SKM-1 (cell line): ENCODE data around the gene DOHH.
A peak's percentile ranks its signal among the peaks of the same experiment; 100 is the strongest.

Source experiments
- DNase-seq: peaks from one replicate; lab custom pipeline; 2025; ENCODE audit not compliant: unreplicated experiment; lab: John Stamatoyannopoulos, UW

Gene DOHH

DNA sequence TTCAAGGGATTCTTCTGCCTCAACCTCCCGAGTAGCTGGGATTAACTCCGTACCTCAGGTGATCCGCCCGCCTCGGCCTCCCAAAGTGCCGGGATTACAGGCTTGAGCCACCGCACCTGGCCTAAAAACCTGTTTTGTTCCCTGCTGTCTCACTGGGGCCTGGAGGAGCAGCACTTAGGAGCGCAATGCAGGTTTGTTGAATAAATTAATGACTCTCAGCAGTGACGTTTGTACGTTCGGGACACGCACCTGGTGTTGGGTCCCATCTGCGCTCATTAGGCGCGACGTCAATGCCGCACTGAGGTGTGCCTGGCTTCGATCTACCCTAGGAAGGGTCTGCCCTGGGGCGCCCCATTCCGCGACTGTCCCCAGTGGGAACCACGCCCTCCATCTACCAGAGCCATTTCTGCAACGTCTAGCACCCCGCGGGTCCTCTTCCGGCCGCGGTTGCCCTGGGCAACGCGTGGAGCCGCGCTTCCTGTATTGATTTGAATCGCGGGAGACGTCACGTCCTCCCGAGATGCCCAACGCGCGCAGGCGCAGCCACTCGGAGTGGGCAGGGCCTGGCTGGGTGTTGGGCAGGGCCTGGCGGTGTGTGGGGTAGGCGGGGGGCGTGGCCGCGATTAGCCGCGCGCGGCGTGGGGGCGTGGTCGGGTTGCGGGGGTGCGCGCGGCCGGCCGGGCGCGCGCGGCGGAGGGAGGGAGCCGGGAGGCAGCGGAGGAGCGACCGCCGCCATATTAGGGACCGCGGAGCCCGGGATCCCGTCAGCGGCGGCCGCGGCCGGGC, 5.3 kb upstream of the DOHH start, which contains the start of gene FZR1:
Gene FZR1, plus strand, starts transcription at position 714 of the 786 bp plus-strand sequence. CDS start 16,679 bp downstream, outside the sequence.
- DNase-seq, result peak; percentile 94

DNA sequence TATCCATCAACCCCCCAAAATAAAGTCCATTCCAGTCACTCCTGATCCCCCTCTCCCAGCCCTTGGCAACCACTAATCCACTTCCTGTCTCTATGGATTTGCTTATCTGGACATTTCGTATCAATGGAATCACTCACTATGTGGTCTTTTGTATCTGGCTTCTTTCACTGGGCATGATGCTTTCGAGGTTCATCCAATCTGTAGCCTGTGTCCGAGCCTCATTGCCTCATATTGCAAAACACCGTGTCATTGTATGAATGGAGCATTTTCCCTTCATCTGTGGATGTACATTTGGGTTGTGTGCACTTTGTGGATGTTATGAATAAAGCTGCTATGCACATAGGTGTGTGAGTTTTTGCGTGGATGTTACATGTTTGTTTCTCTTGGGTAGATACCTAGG, 4.3 kb upstream of the DOHH start:
- no peak for DNase-seq

DNA sequence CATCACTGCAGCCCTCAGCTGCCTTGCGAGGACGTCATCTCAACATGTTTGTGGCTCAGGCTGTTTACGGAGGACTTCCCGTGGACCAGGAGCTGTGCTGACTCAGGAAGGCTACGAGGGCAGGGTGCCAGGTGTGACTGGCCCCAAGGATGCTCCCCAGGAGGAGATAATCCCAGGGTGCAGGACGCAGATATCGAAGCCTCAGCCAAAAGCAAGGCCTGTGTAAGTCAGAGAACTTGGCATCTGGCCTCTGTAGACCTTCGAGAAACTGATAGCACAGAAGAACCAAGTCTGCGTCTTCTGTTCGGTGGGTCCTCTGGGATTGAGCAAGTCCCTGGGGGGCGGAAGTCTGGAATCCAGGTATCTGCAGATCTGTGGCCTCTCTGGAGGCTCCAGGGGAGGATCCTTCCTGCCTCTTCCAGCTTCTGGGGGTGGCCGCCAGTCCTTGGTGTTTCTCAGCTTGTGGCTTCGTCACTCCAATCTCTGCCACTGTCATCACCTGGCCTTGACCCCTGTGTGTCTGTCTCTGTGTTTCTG, 2.6 kb upstream of the DOHH start:
- no peak for DNase-seq

DNA sequence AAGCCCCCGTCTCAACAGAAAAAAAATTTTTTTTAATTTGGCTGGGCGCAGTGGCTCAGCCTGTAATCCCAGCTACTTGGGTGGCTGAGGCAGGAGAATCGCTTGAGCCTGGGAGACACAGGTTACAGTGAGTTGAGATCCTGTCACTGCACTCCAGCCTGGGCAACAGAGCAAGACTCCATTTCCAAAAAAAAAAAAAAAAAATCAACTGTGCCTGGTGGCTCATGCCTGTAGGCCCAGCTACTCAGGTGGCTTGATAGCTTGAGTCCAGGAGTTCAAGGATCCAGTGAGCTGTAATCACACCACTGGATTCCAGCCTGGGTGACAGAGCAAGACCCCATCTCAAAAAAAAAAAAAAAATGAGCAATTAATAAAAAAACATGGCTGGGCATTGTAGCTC, 1.3 kb upstream of the DOHH start:
- no peak for DNase-seq

DNA sequence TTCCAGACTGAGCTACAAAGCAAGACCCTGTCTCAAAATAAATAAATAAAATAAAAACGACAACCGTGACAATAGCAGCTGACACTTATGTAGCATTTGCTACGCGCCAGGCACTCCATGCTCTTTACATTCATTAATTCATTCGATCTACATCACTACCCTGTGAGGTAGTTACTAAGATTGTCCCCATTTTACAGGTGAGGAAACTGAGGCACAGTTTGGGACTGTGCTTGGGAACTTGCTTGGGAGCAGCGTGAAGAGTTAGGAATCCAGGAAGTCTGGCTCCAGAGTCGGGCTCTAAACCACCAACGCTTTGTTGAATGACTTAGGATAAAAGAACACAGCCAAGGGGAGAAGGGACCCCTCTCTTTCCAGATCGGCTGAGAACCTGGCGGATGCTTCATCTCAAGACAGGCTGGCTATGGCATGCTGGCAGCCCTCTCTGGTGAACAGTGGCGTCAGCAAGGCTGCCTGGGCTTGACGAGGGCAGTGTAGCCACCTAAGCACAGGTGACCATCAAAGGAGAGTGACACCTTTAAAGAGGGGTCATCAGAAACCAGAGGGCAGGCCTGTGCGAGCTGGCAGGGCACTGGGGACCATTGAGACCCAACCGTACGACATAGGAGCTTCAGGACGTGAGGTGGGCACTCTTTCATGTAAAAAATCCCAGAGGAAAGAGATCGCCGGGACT, 591 bp downstream of the DOHH start:
- DNase-seq, result no peak

DNA sequence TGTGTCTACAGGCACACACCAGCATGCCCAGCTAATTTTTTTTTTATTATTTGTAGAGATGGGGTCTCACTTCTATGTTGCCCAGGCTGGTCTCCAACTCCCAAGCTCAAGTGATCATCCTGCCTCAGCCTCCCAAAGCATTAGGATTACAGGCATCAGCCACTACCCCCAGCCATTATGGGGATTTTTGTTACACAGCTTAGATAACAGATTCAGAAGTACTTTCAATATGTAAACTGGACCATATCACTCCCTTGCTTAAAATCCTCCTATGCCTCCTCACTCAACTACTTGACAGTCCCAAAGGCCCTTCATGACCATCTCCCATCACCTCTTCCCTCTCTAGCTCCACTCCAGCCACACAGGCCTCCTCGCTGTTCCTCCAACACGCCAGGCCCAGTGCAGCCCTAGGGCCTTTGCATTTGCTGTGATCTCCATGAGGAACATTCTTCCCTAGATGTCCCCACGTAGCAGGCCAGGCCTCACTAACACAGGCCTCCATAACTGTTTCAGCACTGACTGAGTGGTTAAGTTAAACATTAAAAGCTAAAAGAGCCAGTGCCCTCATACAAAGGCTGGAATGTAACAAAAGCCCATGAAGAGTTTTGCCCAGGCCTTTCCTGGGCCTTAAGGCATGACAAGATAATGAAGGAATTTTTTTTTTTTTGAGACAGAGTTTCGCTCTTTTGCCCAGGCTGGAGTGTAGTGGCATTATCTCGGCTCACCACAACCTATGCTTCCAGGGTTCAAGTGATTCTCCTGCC, 2.5 kb downstream of the DOHH start:
- no peak for DNase-seq

DNA sequence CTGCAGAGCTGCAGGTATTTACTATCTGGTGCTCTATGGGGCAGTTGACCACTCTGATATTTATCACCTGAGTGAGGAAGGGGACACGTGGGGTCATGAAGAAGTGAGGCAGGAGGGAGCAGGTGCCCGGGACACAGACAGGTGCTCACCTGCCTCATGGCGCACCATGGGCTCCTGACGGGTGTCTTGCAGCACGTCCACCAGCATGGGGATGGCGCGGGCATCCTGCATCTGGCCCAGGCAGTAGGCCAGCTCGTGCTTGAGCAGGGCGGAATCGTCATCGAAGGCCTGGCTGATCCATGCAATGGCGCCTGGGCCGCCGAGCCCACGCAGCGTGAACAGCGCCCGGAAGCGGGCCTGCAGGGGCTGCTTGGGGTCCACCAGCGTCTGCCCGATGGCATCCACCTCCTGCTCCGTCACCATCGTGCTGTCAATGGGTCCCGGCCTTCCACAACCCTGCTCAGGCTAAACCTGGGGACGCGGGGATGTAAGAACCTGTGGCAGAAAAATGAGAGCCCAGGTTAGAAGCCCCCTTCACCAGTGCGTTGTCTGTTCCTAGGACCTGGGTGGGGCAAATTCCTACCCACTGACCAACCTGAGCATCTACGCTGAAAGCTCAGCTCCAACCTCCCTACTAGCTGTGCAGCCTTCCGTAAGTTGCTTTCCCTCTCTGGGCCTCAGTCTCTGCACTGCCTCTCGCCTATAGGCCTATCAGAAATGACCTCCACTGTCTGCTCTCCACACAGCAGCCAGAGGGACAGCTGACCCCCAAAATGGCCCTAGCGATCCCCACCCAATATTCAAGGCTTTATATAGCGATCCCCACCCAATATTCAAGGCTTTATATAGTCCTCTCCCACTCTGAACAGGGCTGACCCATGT, 3.8 kb downstream of the DOHH start:
- DNase-seq, result no peak

DNA sequence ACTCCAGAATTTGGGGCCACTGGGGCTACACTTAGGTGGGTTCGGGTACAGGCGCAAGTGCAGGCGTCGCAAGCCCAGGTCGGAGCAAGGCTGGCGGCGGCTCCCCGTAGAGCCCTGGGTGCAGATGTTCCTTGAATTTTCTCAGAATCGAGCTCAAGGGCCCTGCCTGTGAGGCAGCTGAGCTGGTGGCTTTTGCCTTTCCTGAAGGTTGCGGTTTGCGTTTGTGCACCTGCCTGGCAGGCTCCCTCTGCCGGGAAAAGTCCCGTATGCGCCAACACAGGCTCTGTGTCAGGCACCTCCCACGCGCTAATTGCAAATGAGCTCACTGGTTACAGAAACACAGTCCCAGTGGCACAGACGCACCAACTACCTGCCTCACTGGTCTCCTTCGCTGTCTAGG, 5.9 kb downstream of the DOHH start:
- no peak for DNase-seq

DNA sequence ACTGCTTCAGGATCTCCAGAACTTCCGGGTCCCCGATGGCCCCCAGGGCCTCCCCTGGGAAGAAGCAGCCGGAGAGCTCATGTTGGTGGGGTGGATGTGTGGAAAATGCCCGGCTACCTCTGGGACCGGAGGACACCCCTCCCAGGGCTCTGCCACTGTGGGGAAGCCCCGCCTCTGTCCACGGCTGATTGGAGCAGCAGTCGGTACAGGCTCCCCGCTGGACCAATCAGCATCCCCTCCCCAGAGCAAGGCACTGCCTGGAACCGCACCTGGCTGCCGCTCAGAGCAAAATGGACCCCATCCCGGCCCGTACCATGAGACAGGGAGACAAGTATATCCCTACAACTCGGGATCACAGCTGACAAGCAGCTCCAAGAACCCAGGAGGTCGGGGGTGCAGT, 6.4 kb downstream of the DOHH start:
- no peak for DNase-seq

DNA sequence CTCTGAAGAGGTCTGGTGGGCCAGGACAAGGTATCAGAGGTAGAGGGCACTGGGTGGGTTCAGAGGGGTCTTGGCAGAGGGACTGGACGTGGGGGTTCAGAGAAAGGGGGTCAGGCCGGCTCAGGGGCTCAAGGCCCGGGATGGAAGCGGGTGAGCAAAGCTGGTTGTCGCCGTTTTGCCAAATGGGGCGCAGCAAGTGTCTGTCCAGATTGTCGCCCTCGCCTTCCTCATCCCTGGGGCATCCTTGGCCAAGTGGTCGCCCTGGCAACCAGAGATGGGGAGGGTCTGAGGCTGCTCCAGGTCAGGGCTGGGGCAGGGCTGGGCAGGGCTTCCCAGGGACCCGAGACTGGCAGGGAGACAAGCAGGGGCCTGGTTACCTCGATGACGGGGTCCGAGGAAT, 6.8 kb downstream of the DOHH start:
- DNase-seq, result no peak

DNA sequence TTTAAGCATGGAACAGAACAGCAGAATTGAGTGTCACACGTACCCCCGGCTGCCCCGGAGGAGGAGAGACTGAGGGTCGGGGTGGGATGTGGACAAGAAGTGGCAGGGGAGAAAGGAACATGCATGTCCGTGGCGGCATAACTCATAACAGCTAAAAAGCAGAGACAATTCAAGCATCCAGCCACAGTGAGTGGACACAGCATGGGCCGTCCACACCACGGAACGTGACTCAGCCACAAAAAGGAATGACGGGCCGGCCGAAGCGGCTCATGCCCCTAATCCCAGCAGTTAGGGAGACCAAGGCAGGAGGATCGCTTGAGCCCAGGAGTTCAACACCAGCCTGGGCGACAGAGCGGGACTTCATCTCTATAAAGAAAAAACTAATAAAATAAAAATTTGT, 7.6 kb downstream of the DOHH start:
- DNase-seq, result no peak

DNA sequence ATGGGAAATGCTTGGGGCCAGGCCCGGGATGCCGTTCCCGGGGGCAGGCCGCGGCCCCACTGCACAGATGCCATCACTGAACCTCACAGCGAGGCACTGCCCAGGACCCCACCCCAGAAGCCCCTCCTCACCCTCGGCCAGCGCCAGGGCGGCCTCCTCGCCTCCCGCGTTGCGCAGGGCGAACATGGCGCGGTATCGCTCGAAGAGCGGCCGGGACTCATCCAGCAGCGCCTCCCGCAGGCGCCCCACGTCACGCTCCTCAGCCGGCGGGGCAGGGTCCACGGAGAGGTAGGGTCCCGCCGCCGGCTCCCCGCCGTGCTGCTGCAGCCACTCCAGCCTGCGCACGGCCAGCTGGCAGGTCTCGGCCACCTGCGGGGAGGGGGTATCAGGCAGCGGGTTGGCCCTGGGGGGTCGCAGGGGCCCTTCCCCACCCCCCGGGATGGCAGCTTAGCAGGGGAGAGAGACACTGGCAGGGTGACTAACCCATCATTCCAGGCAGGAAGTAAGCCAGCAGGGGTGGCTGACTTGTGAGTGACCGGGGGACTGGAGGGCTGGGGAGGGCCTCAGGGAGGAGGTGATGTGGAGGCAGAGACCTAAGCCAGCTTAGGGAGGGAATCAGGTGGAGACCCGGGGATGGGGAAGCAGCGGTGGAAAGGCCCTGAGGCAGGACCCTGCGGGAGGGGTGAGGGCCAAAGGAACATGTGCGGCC, 8.2 kb downstream of the DOHH start:
- no peak for DNase-seq

DNA sequence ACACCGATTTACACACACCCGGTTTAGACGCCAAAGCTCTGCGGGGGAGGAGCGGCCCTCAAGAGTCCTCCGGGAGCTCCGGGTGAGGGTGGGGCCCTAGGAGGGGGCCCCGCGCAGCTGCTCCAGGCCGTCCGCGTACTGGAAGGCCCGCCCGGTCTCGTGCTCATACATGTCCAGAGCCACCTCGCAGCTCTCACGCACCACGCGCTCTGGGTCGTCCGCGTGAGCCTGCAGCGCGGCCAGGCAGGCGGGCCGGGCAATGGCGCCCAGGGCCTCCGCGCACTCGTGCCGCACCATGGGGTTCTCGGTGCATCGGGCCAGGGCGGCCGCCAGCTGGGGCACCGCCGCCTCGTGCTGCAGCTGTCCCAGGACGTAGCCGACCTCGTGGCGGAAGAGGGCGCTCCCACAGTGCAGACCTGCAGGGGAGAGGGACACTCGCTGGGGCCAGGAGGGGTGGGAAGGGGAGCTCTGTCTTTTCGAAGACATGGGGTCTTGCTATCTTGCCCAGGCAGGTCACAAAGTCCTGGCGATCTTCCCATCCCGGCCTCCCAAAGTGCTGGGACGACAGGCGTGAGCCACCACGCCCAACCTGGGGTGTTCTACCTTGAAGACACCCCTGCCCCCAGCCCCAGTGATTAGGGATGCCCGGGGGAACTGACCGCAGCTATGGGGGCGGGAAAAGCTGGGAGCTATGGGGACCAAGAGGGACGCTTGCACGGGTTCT, 8.9 kb downstream of the DOHH start:
- no peak for DNase-seq

DNA sequence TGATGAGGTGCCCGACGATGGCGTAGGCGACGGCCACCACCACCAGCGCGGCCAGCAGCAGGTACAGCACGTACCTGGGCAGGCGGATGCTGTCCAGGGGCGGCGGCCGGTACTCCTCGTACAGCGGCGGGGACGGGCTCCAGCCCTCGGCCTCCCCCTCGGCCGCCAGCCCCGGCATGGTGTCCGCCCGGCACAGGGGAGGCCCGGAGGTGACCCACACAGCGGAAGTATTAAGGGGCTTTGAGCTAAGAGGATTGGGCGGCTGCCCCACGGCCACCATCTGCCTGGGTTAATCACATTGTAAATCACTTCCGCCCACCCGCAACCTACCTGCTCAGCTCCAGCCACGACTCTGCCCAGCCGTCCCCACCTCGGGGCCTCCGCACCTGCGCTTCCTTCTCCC, 17.2 kb downstream of the DOHH start, which contains the start of gene SMIM44:
Gene SMIM44, minus strand, starts transcription at position 216 of the 403 bp plus-strand sequence. Its CDS starts 38 bp downstream, at position 178.
- DNase-seq, result no peak

DNA sequence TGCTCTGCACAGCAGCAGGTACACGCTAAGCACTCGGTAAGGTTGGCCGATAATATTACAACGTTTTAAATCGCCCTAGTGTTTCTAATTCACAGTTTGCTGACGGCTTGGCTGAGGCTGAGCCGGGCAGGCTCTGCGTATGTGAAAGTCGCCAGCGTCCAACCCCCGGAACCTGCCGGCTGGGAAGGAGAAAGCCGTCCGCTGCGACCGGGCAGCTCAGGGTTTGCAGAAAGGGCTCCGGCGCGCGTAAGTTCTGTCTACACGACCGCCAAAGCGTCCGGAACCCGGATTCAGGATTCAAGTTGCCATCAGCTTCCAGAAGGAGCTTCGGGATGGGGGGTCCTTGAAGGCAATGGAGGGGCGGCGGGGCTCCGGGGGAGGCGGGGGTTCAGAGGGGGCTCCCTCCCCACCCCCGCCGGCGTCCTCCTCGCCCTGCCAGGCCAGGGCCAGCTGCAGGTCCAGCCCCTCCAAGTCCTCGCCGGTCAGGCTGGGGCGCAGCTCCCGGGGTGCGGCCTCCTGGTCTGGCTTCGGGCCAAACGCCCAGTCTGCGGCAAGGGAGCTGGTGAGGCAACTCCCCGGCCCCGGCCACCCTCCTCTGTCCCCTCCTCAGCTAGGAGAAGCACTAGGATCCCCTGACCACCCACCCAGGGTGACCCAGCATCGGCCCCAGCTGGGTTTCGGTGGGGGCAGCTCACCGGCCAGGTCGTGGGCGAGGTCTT, 17.8 kb downstream of the DOHH start:
- DNase-seq, result no peak

DNA sequence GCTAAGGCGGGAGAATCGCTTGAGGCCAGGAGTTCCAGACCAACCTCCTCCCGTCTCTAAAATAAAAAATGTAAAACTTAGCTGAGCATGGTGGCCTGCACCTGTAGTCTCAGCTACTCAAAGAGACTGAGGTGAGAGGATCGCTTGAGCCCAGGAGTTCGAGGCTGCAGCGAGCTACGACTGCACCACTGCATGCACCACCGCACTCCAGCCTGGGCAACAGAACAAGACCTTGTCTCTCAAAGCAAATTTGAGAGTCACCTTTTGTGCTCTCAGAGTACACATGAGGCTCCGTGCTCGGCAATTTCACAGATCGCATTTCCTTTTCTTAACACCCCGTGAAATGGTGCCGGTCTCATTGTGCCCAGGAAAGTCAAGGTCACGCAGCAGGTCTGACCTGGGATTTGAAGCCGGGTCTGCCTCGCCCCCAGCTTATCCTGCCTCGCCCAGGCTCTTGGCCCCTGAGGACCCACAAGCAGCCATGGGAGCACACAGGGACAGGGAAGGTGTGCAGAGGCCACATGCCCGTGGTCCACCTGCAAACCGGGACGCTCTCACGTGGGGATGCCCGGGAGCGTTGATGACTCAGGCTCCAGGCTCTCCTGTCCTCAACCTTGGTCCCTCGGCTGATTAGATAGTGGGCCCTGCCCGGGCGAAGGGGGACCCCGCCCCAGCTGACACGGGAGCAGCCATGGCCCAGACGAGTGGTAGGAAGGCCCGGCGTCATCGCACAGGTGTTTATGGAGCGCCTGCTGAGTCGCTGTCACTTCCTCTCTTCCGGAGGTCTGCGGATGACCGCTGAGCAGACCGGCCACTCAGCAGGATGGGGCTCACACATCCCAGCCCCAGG, 19.0 kb downstream of the DOHH start:
- no peak for DNase-seq

DNA sequence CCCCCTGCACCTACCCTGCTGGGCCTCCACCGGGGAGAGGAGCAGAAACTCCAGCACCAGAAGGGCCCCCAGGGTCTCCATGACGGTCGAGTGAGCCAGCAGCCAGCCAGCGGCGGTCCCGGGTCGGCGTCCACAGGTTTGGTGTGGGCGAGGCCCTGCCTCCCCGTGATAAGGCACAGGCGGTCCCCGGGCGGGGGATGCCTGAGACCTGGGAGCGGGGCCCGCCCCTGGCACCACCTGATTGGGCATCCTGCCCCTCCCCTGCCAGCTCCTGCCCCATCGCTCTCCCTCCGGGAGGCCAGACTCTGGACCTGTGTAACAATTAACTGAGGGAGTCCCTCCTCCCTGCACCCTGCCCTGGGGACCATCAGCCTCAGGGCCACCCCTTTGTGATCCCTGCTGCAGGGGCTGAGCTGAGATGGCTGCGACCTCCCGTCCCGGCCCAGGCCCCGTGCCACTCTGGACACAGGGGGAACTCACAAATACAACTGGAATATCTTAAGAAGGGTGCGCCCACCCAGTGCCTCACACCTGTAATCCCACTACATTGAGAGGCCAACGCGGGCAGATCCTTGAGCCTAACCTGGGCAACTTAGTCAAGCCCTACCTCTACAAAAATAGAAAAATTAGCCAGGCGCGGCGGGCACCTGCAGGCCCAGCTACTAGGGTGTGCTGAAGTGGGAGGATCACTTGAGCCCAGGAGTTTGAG, 19.9 kb downstream of the DOHH start, which contains the start of gene SMIM24:
Gene SMIM24, minus strand, starts transcription at position 143 of the 709 bp plus-strand sequence. Its CDS starts 62 bp downstream, at position 81.
- no peak for DNase-seq
